ENCODE measurements around the gene HNMT.

Gene HNMT

DNA sequence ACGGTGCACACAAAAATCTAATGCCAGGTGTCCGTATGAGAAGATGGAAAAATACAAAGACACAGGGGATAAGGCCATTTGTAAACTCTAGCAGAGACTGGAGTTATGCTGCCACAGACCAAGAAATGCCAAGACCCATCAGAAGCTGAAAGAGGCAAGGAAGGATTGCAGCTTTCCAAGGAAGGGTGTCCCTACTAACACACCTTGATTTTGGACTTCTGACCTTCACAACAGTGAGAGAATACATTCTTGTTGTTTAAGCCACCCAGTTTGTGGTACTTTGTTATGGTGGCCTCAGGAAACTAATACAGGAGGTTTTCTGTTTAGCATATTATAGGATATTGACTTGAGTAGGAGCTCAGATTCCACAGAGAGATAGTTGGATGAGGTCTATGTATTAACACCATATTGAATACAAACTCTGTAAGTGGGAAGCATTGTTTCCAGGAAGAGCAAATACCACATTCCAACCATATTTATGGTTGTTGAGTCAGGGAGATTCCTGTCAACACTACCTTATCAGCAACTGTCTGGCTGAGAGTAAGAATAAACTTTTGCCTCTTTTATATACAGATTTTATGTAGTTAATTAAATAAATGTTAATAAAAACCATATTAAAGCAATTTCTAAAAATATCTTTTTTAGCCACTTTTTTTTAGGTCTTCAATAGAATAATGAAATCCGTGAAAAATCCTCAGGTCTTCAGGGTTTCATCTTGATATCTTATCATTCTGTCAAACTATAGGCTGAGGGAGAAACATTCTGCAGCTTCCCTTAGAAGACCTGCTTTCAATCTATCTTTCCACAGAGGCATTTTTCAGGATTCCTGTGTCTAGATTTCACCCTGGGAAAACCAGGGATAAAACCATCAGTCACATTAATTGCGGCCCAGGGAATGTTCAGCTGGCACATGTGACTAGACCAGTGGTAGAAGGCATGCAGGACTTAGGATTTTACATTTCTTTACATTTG, 35.4 kb upstream of the HNMT start:
- in situ Hi-C loops (cut with MboI; ENCODE audit: low sequenced_read_pairs, unreplicated experiment), result loop anchor here (25.0 kb wide), 1 partner anchor 458 kb away; no protein-coding TSS in a partner anchor
- TF ChIP-seq, protein P1, sequence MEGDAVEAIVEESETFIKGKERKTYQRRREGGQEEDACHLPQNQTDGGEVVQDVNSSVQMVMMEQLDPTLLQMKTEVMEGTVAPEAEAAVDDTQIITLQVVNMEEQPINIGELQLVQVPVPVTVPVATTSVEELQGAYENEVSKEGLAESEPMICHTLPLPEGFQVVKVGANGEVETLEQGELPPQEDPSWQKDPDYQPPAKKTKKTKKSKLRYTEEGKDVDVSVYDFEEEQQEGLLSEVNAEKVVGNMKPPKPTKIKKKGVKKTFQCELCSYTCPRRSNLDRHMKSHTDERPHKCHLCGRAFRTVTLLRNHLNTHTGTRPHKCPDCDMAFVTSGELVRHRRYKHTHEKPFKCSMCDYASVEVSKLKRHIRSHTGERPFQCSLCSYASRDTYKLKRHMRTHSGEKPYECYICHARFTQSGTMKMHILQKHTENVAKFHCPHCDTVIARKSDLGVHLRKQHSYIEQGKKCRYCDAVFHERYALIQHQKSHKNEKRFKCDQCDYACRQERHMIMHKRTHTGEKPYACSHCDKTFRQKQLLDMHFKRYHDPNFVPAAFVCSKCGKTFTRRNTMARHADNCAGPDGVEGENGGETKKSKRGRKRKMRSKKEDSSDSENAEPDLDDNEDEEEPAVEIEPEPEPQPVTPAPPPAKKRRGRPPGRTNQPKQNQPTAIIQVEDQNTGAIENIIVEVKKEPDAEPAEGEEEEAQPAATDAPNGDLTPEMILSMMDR (IDR thresholded peaks at IDR 0.05; ENCODE audit: borderline replicate concordance, control extremely low read depth, extremely low read depth, insufficient read depth, missing control alignments), result no peak
- DNase-seq (ENCODE audit: low spot score), result no peak

DNA sequence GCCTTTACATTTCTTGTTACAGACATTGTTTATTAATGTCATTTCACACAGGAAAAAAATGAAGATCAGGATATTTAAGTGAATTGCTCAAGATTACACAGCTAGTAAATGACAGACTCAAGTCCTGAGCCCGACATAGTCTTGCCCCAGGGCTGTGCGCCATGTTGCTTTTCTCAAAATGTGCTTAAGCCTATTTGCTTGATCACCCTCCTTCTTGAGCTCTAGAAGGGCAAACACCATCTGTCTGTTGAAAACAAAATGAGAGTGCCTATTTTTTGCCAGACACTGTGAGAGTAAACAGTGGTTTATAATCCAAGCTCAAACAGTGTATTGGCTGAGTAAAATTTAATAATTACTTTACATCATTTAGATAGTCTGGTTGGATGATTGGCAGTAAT, 34.8 kb upstream of the HNMT start:
- DNase-seq (ENCODE audit: low spot score), result no peak
- TF ChIP-seq, protein P1 (IDR thresholded peaks at IDR 0.05; ENCODE audit: borderline replicate concordance, control extremely low read depth, extremely low read depth, insufficient read depth, missing control alignments), result no peak
- in situ Hi-C loops (cut with MboI; ENCODE audit: low sequenced_read_pairs, unreplicated experiment), result loop anchor here (25.0 kb wide), 1 partner anchor 458 kb away; no protein-coding TSS in a partner anchor

DNA sequence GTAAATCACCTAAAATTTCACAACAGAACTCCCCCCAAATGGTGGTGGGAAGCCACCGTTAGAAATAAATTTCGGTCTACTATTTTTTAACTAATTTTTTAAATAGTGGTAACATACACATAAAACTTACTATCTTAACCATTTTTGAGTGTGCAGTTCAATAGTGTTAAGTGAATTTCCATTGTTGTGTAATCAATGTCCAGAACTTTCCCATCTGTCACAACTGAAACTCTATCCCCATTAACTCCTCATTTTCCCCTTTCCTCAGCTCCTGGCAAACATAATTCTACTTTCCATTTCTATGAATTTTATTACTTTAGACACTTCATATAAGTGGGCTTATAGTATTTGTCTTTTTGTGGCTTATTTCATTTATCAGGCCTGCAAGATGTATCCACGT, 34.1 kb upstream of the HNMT start:
- TF ChIP-seq, protein P1 (IDR thresholded peaks at IDR 0.05; ENCODE audit: borderline replicate concordance, control extremely low read depth, extremely low read depth, insufficient read depth, missing control alignments), result no peak
- DNase-seq (ENCODE audit: low spot score), result no peak
- in situ Hi-C loops (cut with MboI; ENCODE audit: low sequenced_read_pairs, unreplicated experiment), result loop anchor here (25.0 kb wide), 1 partner anchor 457 kb away; no protein-coding TSS in a partner anchor

DNA sequence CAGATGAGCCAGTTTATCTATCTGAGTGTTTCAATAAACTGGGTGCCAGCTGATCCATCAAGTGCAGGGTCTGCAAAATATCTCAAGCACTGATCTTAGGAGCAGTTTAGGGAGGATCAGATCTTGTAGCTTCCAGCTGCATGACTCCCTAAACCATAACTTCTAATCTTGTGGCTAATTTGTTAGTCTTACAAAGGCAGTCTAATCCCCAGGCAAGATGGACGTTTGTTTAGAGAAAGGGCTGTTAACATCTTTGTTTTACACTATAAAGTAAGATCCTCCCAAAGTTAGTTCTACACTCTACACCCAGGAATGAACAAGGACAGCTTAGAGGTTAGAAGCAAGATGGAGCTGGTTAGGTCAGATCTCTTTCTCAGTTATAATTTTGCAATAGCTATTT, 28.7 kb upstream of the HNMT start:
- in situ Hi-C loops (cut with MboI; ENCODE audit: low sequenced_read_pairs, unreplicated experiment), result loop anchor here (25.0 kb wide), 1 partner anchor 452 kb away; no protein-coding TSS in a partner anchor
- DNase-seq (ENCODE audit: low spot score), result no peak
- TF ChIP-seq, protein P1 (IDR thresholded peaks at IDR 0.05; ENCODE audit: borderline replicate concordance, control extremely low read depth, extremely low read depth, insufficient read depth, missing control alignments), result no peak

DNA sequence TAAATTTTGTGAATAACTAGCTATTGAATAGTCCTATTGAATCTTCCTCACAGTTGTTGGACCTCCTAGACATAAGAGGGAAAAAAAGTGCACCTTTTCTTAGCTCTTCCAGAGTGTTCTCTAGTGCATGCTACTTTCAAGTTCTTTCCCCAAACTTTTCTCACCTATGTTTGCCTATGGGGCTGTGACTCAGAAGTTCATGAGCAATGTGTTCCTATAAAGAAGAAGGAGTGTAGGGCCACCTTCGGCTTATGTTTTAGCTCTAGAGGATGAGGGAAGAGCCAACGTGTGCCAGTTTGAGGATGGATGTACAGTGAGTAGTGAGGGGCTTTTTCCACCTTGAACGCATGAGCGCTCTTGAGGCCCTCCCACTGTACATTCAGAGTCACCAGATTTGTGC, 27.0 kb upstream of the HNMT start:
- DNase-seq (ENCODE audit: low spot score), result no peak
- TF ChIP-seq, protein P1 (IDR thresholded peaks at IDR 0.05; ENCODE audit: borderline replicate concordance, control extremely low read depth, extremely low read depth, insufficient read depth, missing control alignments), result no peak
- in situ Hi-C loops (cut with MboI; ENCODE audit: low sequenced_read_pairs, unreplicated experiment), result loop anchor here (25.0 kb wide), 1 partner anchor 450 kb away; no protein-coding TSS in a partner anchor

DNA sequence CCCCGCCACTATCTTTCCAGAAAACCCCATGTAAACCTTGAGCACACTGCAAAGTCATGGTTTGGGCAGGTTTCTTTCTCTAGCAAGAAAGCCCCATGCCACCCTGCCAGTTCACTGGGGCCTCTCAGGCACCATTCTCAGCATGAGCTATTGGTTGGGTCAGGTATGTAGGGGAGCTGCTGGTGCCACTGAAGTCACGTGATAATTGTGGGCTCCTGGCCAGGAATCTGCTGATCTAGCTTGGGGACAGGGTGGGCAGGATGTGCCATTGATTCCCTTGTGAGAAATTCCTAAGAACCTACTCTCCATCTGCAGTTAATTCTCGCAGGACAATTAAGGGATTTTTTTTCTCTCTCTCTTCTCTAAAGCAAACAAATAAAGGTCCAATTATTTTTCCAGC, 26.5 kb upstream of the HNMT start:
- TF ChIP-seq, protein P1 (IDR thresholded peaks at IDR 0.05; ENCODE audit: borderline replicate concordance, control extremely low read depth, extremely low read depth, insufficient read depth, missing control alignments), result no peak
- in situ Hi-C loops (cut with MboI; ENCODE audit: low sequenced_read_pairs, unreplicated experiment), result loop anchor here (25.0 kb wide), 1 partner anchor 450 kb away; no protein-coding TSS in a partner anchor
- no peak for DNase-seq (ENCODE audit: low spot score)

Measured in GM13976 (cell line).